GM15510 (cell line): ENCODE data around the gene MARCHF10.

ENCODE experiments used
- POLR2A ChIP-seq: IDR thresholded peaks from 3 replicates; pipeline ENCODE4 v1.6.1; 2011; ENCODE audit warnings: borderline replicate concordance; ENCODE audit not compliant: insufficient read length; ENCODE audit errors: extremely low read depth

Gene MARCHF10

DNA sequence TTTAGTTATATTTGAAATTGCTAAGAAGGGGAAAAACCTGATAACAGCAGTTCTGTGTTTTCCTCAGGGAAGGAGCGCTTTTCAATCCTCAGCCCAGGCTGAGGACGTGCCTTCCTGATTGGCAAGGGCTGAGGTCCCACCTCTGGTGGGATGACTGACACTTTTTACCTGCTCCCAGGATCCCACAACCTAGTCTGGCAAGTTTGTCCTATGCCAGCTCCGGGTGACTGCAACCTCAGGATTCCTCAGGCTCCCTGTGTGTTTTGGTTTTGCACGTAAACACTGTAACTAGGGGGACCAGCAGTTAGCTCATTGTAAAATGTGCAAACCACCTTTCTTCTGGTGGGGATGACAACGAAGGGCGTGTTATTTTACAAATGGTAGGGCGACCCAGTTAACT, 7.5 kb downstream of the MARCHF10 start:
- TF ChIP-seq POLR2A, result no peak

DNA sequence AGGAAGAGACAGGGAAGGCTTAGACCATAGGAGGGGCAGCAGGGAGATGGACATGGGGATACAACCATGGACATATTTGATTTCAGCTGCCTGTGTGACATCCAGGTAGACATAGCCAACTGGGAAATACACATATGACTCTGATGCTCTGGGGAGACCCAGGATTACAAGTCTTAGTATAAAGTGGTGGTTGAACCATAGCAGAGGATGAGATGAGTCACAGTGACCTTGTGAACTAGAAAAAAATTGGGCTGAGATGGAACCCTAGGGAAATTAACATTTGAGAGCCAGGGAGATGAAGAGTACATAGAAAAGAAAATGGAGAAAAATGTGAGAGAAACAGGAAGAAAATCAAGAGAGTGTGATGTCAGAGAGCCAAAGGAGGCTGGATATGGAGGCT, 10.2 kb downstream of the MARCHF10 start:
- TF ChIP-seq POLR2A, result no peak

DNA sequence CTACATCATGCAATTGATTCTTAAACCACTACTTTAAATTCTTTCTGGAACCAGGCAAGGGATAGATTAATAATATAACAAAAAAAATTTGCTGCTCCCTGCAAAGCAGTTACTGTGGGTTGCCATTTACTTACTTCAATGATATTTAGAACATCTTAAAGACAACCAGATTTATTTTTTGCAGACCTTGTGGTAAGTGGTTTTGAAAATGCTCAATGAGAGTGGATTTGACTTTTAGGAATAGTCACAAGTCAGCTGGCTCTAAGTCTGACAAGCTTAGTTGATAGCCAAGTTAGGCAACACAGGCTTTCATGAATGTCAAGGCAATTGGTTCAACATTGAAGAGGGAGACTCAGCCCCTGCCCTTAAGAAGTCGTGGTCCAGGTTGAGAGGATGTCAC, 11.8 kb downstream of the MARCHF10 start:
- no peak for TF ChIP-seq POLR2A

DNA sequence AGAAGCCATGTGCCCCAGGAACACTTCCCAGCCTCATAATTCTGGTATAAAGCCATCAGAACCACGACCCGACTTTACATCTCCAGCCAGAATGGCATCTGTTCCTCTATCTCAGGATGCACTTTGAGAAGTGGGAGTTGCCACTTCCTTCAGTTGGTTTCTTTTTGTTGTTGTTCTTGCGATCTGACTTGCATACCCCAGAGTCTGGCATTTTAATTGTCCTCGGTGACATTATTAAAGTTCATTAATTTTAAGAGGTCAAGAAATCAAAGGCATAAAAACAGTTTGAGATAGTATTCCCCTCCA, 13.5 kb downstream of the MARCHF10 start:
- TF ChIP-seq POLR2A, result no peak

DNA sequence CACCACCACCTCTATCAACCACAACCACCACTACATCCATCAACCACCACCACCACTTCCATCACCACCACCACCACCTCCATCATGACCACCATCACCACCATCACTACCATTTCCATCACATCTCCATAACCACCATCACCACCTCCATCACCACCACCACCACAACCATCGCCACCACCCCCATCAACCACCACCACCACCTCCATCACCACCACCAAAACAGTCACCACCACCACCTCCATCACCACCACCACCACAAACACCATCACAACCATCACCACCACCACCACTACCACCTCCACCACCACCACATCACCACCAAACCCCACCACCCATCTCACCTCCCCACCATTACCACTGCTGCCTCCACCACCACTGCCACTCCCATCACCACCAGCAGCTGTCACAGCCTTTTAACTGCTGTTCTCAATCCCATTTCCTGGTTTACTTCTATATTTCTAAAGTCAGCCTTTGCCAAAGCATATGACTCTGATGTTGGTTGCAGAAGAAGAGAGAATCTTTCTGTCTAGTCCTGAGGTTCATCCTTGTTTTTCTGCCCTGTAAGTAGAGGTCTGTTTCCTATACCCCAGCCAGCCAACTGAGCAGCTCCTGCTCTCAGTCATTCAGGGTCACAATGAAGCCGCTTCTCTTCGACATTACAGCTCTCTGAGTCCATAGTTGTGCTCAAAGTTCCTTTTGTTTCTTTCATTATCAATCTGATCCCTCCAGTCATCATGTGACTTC, 14.0 kb downstream of the MARCHF10 start:
- TF ChIP-seq POLR2A, result no peak

DNA sequence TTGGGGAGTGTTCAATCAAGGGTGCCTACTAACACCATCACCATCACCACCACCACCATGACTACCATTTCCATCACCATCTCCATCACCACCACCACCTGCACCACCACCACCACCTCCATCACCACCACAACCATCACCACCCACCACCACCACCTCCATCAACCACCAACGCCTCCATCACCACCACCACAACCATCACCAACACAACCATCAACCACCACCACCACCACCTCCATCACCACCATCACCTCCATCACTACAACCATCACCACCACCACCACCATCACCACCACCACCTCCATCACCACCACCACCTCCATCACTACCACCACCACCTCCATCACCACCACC, 15.7 kb downstream of the MARCHF10 start:
- TF ChIP-seq POLR2A, result no peak

DNA sequence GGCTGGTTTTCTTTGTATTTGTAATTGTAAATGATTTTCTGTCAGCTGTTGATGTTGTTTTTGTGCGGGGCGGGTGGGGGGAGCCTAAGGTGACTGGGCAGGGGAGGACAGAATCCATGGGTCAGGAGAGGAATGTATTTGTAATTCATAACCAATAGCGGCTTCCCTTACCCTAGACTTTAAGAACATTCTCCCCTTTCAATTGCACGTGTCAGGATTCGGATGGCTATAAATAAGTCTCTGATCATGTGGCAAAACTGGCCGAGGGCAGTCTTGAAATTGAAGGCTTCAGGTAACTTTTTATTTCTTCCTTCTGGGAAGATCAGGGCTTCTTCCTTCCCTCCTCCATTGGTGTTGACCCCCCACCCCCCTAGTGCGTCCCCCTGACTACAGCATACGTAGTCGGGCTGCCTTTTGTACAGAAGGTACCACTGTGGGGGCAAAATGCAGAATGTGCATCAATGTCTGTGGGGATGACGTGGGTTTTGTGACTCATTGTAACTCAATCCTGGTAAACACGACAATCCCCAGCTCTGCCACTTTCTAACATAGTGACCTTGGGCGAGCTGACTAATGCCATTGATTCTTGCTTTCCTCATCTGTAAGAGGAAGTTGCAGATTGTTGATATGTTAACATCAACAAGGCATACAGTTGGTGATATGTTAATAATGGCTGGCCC, 16.2 kb downstream of the MARCHF10 start:
- TF ChIP-seq POLR2A, result no peak

DNA sequence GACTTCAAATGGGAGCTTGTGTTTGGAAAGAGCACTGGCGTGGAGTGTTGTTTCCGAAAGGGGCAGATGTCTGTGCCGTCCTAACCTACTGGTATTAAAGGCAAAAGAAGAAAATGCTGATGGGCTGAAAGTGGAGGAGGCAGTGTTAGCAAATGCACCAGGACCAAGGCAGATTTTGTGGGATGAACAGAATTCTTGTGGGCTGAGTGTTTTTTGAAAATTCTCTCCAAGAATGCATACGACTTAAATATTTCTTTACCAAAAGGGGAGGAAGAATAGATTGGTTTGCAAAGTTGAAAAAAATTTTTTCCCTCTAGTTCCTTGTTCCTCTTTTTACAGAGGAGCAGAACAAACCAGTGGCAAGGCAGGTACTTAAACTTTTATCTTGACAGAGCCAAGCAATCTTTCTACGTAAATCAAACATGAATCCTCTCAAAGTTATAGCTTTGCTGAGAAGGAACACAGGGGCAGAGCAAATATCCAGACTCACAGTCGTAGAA, 16.8 kb downstream of the MARCHF10 start:
- TF ChIP-seq POLR2A, result no peak

DNA sequence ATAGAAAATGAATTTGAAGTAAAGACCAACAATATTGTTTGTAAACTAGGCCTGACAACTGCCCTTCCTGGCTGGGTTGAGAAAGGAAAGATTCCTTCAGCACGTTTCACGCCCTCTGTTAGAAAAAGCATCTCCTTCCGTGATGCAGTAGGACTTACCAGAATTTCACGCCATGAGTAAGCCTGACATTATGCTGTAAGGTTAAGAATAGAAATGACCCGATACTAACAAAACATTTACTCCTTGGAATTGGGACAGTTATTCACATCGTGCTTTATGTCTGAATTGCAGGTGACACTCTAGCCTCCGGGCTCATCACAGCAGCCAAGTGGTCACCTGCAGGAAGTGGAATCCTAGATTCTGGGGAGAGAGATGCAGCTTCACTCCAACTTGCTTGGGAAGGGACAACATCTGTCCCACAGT, 17.5 kb downstream of the MARCHF10 start:
- no peak for TF ChIP-seq POLR2A

DNA sequence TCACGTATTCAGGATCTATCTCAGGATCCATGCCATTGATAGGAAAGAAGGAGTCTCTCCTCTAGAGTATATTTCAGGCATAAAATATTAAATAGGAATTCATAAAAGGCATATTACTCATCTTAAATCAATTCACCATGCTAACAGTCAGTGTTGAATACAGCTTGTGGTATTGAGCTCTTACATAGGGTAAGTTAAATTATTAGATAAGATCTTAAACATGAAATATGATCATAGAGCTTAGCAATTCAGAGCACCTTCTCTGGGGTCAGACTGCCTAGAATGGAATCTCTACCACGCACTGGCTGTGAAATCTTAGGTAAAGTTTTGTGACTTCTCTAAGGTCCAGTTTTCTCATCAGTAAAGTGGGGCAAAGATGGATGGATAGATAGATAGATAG, 20.7 kb downstream of the MARCHF10 start:
- TF ChIP-seq POLR2A, result no peak

DNA sequence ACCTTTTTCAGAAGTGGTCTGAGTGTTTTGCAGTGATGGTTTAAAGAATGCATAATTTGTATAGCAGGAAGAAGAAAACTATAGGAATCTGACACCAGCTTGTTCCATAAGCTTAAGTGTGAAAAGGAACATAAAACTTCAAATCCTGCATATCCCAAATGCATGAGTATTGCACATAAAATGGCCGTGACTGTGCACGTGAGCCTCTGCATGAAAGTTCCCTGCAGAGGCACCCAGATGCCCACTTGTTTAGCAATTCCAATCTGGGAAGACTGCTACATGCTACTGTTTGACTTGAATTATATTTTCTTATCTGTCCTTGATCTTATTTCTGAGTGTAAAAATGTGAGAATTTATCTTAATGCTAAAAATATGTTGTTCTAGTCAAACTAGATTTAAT, 21.5 kb downstream of the MARCHF10 start:
- TF ChIP-seq POLR2A, result no peak

DNA sequence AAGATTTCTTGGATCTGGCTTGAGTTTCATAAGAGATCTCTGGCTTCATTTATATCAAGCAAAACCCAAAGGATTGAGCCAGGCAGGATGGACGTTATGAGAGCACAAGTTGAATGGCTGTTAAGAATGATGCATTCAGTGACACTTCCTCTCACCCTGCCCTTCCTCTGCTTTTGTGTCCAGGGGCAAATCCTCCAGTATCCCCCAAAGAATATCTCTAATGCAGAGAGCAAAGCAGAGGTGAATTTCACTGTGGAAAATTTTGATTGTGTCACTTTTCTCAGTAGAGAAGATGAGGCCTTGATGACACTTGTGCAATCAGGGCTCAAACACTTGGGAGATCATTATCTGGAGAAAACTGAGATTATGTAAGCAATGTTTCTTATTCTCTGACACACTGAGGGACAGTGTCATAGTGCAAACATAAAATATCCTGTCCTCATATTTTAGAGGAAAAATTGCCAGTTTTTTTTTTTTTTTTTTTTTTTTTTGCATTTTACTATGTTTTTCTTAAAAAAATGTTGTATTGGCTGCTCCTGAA, 25.3 kb downstream of the MARCHF10 start:
- no peak for TF ChIP-seq POLR2A

DNA sequence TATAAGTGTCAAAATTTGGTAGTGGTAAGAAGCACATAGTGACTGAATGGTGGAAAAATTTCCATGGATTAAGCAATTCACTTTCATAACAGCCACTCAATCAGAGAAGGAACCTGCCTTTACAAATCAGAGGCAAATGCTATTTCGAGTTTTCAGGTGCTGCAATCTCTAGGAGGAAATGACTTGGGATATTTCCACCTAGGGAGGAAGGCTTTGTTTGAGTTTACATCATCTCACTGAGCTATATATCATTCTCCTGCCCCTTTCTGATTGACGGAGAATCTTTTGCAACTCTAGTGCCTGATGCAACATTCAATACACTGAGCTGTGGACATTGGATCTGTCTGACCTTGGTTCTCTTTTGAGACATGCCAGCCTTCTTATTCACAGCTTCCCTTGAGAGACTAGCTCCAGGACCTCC, 26.3 kb downstream of the MARCHF10 start:
- no peak for TF ChIP-seq POLR2A

DNA sequence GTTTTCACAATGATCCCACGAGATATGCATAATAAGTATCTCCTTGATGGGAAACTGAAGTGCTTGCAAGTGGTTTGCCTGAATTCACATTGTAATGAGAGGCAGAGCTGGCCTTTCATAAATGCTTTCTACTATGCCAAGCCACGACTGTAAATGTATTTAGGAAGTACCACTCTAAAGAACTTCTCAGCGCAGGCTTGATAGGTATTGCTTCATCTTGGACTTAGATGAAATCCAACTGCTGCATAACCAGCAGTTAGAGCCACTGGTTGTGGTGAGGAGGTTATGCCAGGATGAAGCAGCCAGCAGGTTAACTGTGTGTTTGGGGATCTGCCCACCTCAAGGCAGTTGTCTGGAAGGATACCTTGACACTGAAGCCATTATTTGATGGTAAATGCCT, 26.8 kb downstream of the MARCHF10 start:
- no peak for TF ChIP-seq POLR2A

DNA sequence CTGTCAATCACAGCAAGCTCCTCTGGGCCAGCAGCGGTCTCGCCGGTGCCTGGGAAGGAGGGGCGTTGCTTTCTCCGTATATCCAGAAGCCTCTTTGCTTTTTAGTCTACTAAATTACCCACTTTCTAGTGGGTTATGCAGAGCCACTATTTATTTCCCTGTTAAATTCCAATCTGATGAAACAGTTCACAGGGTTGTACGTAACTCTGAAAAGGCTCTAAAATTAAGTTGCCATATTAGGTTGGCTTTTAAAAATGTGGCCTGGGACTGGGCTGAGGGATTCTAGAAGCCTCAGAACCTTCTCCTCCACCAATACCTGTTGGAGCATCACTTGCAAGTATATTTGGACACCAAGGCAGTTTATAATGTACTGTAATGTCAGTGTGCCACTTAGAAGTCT, 27.2 kb downstream of the MARCHF10 start:
- TF ChIP-seq POLR2A, result no peak

DNA sequence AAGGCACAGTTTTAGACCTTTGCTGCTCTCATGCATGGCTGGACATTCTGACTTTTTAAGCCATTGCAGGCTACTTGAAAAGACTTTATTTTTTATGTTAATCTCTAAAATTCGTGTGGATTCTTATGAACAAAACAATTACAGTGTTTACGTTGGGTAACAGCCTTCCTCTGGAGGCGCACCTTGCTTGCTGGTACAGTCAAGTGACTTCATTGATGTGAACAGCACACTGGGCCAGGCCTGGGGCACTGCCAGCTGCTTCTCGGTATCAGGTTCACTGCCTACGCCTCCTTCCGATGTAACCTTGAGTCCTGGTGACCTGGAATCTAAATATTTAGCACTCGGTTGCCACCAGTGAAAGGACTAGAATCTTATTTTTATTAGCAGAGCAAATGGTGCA, 27.8 kb downstream of the MARCHF10 start:
- TF ChIP-seq POLR2A, result no peak
